HG03575 (cell line): ENCODE data around the gene STAG1.
"Not testable (repeated sequence)": the region's sequence is repeated elsewhere in the genome, so short reads cannot be mapped to it uniquely, and the experiment has no call there.

Source experiments
- ATAC-seq: cut with Tn5 transposase; IDR thresholded peaks from one replicate; pipeline ENCODE4 v1.9.1; 2021; ENCODE audit not compliant: unreplicated experiment, insufficient number of reproducible peaks, low FRiP score; ENCODE audit errors: extremely low read depth

The STAG1 gene

DNA sequence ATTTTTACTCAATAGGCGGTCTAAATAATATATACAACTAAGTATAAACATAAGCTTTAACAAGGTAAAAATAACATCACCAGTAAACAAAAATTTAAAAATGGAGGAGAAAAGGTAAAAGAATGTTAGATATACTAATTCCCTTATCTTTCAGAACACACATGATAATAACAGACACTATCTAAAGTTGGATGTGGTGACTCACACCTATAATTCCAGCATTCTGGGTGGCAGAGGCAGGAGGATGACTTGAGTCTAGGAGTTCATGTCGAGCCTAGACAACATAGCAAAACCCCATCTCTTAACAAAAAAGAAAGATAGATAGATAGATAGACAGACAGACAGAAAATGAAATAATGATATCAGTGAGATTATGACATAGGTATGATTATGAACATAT is 85.1 kb downstream of the STAG1 start:
- no peak for ATAC-seq

GRCh38 chr3:136666301-136666700 is 85.9 kb downstream of the STAG1 start:
- ATAC-seq: not testable (repeated sequence)

GRCh38 chr3:136664771-136665170 is 87.4 kb downstream of the STAG1 start:
- no peak for ATAC-seq

- ATAC-seq: no peak
These were observed 90.9 kb downstream of the STAG1 start for GRCh38 chr3:136661282-136661681.

DNA sequence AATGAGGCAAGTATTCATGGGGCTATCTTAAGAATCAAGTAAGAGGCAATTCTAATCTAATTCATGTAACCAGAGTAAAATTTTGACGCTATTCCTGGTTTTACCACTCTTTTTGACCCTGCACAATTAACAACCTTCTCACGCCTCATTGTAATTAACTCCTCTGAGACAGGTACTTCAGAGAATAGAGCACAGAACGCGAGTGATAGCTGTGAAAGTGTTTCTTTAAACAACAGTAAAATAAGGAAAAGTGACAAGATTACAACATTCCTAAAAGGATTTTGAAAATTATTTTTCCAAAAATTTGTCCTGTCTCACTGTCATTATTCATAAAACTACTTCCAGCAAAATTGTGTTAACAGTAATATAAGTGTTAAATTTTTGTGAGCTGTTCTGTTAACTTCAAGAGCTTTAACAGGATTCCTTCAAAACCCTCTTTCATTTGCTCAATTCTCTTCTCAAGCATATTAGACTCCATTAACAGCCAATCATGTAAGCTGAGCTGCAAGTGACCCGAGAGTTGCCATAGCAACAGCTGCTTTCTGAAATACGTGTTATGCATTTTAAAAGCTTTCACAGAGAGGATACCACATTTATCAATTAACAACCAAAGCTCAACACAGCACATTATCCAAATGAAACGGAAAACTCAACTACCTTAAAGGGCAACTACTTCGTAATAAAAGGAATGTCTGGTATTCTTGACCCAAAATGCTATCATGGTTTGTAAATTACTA is 93.1 kb downstream of the STAG1 start:
- ATAC-seq: no peak

- no peak for ATAC-seq
These were observed 94.7 kb downstream of the STAG1 start for GRCh38 chr3:136657526-136657925.

GRCh38 chr3:136653628-136654027 is 98.5 kb downstream of the STAG1 start:
- ATAC-seq: no peak

- no peak for ATAC-seq
These were observed 100.6 kb downstream of the STAG1 start for GRCh38 chr3:136651581-136651980.

DNA sequence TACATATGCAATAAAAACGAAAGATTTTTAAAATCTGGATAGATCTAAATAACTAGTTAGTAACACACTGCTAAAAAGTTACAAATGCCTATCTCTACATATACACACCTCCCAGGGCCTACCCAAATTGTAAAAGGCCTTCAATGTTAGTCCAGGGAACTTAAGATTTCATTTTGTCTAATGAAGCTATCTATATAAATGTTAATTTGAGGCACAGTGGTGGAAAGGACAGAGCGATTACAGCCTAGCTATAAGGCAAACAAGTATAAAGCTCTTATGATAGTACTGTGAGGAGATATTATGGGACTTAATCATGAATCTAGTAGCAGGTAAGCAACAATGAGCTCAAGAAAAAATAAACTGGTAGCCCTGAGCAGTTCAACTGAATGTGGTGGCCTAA is 101.7 kb downstream of the STAG1 start:
- no peak for ATAC-seq

DNA sequence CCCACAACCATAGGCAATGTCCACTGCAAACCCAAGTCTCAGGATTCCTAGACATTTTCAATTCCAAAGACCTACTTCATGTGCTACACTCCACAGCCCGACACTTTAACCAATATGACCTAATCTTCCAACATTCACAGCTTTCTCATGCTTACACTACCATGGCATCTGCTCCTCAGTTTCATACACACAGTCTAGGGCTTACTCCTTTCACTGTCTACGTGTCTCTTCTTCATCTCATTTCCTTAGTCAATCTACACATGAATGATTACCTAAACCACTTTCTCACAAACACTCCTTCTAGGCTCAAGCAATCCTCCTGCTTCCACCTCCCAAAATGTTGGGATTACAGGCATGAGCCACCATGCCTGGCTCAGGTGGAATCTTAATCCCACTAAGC is 106.3 kb downstream of the STAG1 start:
- no peak for ATAC-seq

DNA sequence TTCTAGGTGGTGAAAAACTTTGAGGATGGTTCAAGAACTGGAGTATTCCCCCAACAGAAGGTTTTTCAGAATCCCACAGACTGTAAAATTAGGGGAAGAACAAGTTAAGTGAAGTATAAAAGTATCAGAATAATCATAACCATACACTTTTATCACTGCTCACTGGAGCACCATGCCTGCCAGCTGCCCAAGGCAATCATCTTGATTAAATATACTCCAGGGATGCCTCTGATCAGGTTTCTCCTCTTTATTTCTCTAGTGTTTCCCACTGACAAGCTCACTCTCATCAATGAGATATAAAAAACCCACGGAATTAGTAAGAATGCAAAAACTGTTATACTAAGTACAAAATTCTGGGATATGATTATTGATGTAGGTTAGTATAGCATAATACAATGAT is 108.0 kb downstream of the STAG1 start:
- no peak for ATAC-seq

DNA sequence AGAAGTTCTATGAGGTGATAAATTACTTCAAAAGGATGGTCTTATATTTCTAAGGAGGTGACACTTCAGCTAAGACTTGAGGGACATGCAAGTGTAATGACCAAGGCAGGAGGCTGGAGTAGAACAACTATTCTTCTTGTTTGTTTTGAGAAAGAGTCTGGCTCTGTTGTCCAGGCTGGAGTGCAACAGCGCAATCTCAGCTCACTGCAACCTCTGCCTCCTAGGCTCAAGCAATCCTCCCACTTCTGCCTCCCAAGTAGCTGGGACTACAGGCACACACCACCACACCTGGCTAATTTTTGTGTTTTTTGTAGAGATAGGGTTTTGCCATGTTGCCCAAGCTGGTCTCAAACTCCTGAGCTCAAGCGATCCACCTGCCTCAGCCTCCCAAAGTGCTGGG is 108.8 kb downstream of the STAG1 start:
- not testable (repeated sequence) for ATAC-seq

DNA sequence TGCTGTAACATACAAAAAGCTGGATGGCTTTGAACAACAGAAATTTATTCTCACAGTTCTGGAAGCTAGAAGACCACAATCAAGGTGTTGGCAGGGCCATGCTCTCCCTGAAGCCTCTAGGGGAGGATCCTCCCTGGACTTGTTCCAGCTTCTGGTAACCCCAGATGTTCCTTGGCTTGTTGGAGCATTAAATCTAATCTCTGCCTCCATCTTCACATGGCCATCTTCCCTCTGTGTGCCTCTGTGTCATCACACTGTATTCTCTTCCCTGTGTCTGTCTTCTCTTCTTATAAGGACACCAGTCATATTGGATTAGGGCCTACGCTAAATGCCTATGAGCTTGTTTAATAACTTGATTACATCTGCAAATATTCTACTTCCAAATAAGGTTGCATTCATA is 109.5 kb downstream of the STAG1 start:
- ATAC-seq: no peak

DNA sequence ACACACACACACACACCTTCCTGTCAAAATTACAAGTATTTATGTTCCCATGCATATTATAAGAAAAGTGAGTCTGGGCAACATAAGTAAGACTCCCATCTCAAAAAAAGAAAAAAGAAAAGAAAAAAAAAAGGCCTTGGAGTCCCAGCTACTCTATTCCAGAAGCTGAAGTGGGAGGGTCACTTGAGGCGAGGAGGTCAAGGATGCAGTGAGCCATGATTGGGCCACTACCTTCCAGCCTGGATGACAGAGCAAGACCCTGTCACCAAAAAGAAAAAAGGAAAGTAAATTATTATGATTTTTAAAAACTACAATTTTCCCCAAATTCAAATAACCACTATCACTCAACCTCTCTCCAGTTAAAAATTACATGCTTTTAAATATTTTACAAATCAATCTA is 113.1 kb downstream of the STAG1 start:
- no peak for ATAC-seq

- no peak for ATAC-seq
These were observed 115.0 kb downstream of the STAG1 start for GRCh38 chr3:136637176-136637575.

DNA sequence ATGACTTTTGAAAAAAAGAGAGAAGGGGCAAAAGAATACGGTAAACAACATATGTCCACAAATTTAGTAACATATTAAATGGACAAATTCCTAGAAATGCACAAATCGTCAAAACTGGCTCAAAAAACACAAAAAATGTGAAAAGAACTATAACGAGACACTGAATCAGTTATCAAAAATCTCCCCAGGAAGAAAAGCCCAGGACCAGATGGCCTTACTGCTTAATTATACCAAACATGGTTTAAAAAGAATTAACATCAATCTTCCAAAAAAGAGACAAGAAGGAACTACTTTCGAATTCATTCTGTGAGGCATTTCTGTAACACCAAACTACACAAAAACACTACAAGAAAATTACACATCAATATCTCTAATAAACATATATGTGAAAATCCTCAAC is 117.4 kb downstream of the STAG1 start:
- no peak for ATAC-seq

DNA sequence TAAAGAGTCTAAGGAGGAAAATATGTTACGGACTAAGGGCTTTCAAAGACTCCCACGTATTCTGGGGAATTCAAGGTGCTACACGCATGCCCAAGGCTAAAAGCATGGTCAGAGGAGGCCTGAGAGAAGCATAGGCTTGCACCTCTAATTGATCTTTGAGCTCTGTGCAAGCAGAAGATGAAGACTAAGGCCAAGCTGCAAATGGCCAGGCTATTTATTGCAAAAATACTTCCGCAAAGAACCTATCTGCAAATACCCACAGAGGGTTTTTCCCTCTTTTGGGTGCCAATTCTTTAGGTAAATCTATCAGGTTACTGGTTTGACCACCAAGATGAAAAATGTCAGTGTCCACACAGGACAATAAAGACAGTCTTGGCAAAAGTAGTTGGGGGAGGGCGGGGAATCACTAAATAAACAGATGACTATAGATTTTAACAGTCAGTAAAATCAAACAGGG is 119.5 kb downstream of the STAG1 start:
- ATAC-seq: no peak

GRCh38 chr3:136631424-136631823 is 120.8 kb downstream of the STAG1 start:
- no peak for ATAC-seq

- no peak for ATAC-seq
These were observed 121.3 kb downstream of the STAG1 start for GRCh38 chr3:136630915-136631314.

- no peak for ATAC-seq
These were observed 125.7 kb downstream of the STAG1 start for GRCh38 chr3:136626493-136626892.
